HepG2 (cell line): ENCODE measurements around the gene SLC25A19. TPM values are rescaled to one million over a fixed set of nuclear protein-coding genes. Genes with fewer than 3 reads are reported as not detected.

Experiments
- CBFB ChIP-seq: sonication (generic); formaldehyde crosslinking; IDR thresholded peaks from 2 replicates; pipeline ENCODE4 v1.4.0; 2020; ENCODE audit warnings: missing genetic modification reagents
- CCDC6 ChIP-seq: sonication (generic); formaldehyde crosslinking; IDR thresholded peaks from 2 replicates; pipeline ENCODE4 v1.8.1; 2022; ENCODE audit warnings: mild to moderate bottlenecking, missing genetic modification reagents, moderate library complexity
- DRAP1 ChIP-seq: IDR thresholded peaks from 2 replicates; pipeline ENCODE4 v1.6.1; 2016; ENCODE audit warnings: missing genetic modification reagents, missing compliant biosample characterization
- FOXP1 ChIP-seq, 2 experiments: fragments of 450-650 bp in 1 of 2; IDR thresholded peaks; 2 replicates each; pipeline ENCODE4 v1.6.1; 2017 to 2018; ENCODE audit warnings: antibody characterized with exemption in 1 of 2
- HINFP ChIP-seq: sonication (generic); formaldehyde crosslinking; IDR thresholded peaks from 2 replicates; pipeline ENCODE4 v1.4.0; 2020; ENCODE audit warnings: low read depth, mild to moderate bottlenecking, missing genetic modification reagents
- MED1 ChIP-seq: sonication (generic); formaldehyde crosslinking; IDR thresholded peaks from 2 replicates; pipeline ENCODE4 v1.4.0; 2020; ENCODE audit warnings: missing genetic modification reagents
- NCOR1 ChIP-seq: fragments of 200-600 bp; sonication (generic); IDR thresholded peaks from 2 replicates; pipeline ENCODE4 v1.7.0; 2017; ENCODE audit warnings: antibody characterized with exemption, low read length, borderline replicate concordance
- PAXIP1 ChIP-seq: sonication (generic); formaldehyde crosslinking; conservative IDR thresholded peaks from 2 replicates; pipeline ENCODE4 v1.4.0; 2020; ENCODE audit warnings: mild to moderate bottlenecking, missing genetic modification reagents, moderate library complexity
- RAD51 ChIP-seq: fragments of 450-650 bp; IDR thresholded peaks from 2 replicates; pipeline ENCODE4 v1.6.1; 2016; ENCODE audit warnings: borderline replicate concordance
- SAP130 ChIP-seq: IDR thresholded peaks from 2 replicates; pipeline ENCODE4 v1.6.1; 2016; ENCODE audit warnings: low read depth
- ZBTB7A ChIP-seq: sonication (generic); formaldehyde crosslinking; IDR thresholded peaks from 2 replicates; pipeline ENCODE4 v1.8.0; 2022; ENCODE audit warnings: mild to moderate bottlenecking, missing genetic modification reagents
- ZNF33A ChIP-seq: sonication (generic); formaldehyde crosslinking; IDR thresholded peaks from 2 replicates; pipeline ENCODE4 v1.5.1; 2020; ENCODE audit warnings: missing genetic modification reagents, mild to moderate bottlenecking, moderate library complexity, borderline replicate concordance
- ZNF737 ChIP-seq: sonication (generic); formaldehyde crosslinking; IDR thresholded peaks from 2 replicates; pipeline ENCODE4 v1.5.0; 2020; ENCODE audit warnings: missing genetic modification reagents, mild to moderate bottlenecking, borderline replicate concordance
- ZNF891 ChIP-seq: sonication (generic); formaldehyde crosslinking; IDR thresholded peaks from 2 replicates; pipeline ENCODE4 v1.5.0; 2020; ENCODE audit warnings: mild to moderate bottlenecking, missing genetic modification reagents
- ZSCAN22 ChIP-seq: sonication (generic); formaldehyde crosslinking; IDR thresholded peaks from 2 replicates; pipeline ENCODE4 v1.4.0; 2020; ENCODE audit warnings: mild to moderate bottlenecking, missing genetic modification reagents
- ZSCAN30 ChIP-seq: sonication (generic); formaldehyde crosslinking; IDR thresholded peaks from 2 replicates; pipeline ENCODE4 v1.5.0; 2020; ENCODE audit warnings: mild to moderate bottlenecking, missing genetic modification reagents
- polyA plus RNA-seq, 8 experiments: library from polyadenylated mRNA; depleted of rRNA in 3 of 8; stranded (reverse) in 7 of 8; unstranded in 1 of 8; fragments of >200 nt; fragmentation: Illumina TruSeq in 4 of 8; extraction: Trizol in 4 of 8; gene quantifications; 2 replicates each; pipeline versions ENCODE4 v1.2.1 to v1.2.3, GENCODE V29; 2011 to 2016; ENCODE audit warnings: low read depth in 4 of 8, missing spikeins in 1 of 8, mixed read lengths in 1 of 8; ENCODE audit not compliant: insufficient read depth in 1 of 8
- total RNA-seq, 5 experiments: library from RNA; depleted of rRNA; stranded (reverse); fragments of >200 nt; fragmentation: Illumina TruSeq; extraction: Trizol; gene quantifications; 2 replicates each; pipeline ENCODE4 v1.2.3, GENCODE V29; 2016; ENCODE audit warnings: low read depth in 1 of 5
- TF ChIP-seq, protein P1 (sequence below), 2 experiments: sonication (generic) in 1 of 2; formaldehyde crosslinking in 1 of 2; IDR thresholded peaks; 2 replicates each; pipeline versions ENCODE4 v1.5.1 to v1.6.1; 2011 to 2020; ENCODE audit warnings: borderline replicate concordance in 1 of 2, low read depth in 1 of 2, low read length in 1 of 2, mild to moderate bottlenecking in 1 of 2, missing genetic modification reagents in 1 of 2, moderate library complexity in 1 of 2
- TF ChIP-seq, protein P2 (sequence below): sonication (generic); formaldehyde crosslinking; conservative IDR thresholded peaks from 2 replicates; pipeline ENCODE4 v1.8.1; 2023; ENCODE audit warnings: missing genetic modification reagents
- TF ChIP-seq, protein P3 (sequence below): sonication (generic); formaldehyde crosslinking; IDR thresholded peaks from 2 replicates; pipeline ENCODE4 v1.8.1; 2023; ENCODE audit warnings: mild to moderate bottlenecking, inconsistent platforms, moderate library complexity, missing genetic modification reagents, borderline replicate concordance

SLC25A19 gene
- total and polyA plus RNA-seq, 2 of the 13 experiments (the other 11 are each of a cell fraction or from before 2014, with no cell fraction given), result 24.4 to 41.4 TPM

GRCh38 chr17:75313941-75314551 is 24.8 kb upstream of the SLC25A19 start (continued):
- TF ChIP-seq, protein P1, sequence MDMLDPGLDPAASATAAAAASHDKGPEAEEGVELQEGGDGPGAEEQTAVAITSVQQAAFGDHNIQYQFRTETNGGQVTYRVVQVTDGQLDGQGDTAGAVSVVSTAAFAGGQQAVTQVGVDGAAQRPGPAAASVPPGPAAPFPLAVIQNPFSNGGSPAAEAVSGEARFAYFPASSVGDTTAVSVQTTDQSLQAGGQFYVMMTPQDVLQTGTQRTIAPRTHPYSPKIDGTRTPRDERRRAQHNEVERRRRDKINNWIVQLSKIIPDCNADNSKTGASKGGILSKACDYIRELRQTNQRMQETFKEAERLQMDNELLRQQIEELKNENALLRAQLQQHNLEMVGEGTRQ (IDR thresholded peaks at IDR 0.05; ENCODE audit: low read depth, low read length), result no peak
- TF ChIP-seq, protein P1 (CRISPR knock-in tag; IDR thresholded peaks at IDR 0.05; ENCODE audit: borderline replicate concordance), result no peak
- TF ChIP-seq ZNF33A, result no peak
- TF ChIP-seq ZSCAN22, result no peak
- TF ChIP-seq ZNF737, result no peak
- no peak; the same call in 1 of the 2 replicates for TF ChIP-seq PAXIP1 (CRISPR knock-in tag)
- TF ChIP-seq ZSCAN30, result no peak
- TF ChIP-seq, protein P2, sequence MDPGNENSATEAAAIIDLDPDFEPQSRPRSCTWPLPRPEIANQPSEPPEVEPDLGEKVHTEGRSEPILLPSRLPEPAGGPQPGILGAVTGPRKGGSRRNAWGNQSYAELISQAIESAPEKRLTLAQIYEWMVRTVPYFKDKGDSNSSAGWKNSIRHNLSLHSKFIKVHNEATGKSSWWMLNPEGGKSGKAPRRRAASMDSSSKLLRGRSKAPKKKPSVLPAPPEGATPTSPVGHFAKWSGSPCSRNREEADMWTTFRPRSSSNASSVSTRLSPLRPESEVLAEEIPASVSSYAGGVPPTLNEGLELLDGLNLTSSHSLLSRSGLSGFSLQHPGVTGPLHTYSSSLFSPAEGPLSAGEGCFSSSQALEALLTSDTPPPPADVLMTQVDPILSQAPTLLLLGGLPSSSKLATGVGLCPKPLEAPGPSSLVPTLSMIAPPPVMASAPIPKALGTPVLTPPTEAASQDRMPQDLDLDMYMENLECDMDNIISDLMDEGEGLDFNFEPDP (CRISPR knock-in tag), result no peak
- peak; percentile 57; the same call in 1 of the 2 replicates for TF ChIP-seq ZNF891
- TF ChIP-seq CCDC6 (CRISPR knock-in tag), result no peak
- no peak for TF ChIP-seq DRAP1
- no peak for TF ChIP-seq HINFP (CRISPR knock-in tag)
- no peak for TF ChIP-seq ZBTB7A
- peak; percentile 40 for TF ChIP-seq MED1 (CRISPR knock-in tag)
- TF ChIP-seq NCOR1, result no peak
- no peak for TF ChIP-seq FOXP1 (IDR thresholded peaks at IDR 0.05)
- no peak for TF ChIP-seq FOXP1 (CRISPR knock-in tag; IDR thresholded peaks at IDR 0.05)
- TF ChIP-seq RAD51, result no peak
- TF ChIP-seq CBFB (CRISPR knock-in tag), result no peak
- TF ChIP-seq, protein P3, sequence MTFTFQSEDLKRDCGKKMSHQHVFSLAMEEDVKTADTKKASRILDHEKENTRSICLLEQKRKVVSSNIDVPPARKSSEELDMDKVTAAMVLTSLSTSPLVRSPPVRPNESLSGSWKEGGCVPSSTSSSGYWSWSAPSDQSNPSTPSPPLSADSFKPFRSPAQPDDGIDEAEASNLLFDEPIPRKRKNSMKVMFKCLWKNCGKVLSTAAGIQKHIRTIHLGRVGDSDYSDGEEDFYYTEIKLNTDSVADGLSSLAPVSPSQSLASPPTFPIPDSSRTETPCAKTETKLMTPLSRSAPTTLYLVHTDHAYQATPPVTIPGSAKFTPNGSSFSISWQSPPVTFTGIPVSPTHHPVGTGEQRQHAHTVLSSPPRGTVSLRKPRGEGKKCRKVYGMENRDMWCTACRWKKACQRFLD, result no peak
- peak; percentile 57 for TF ChIP-seq SAP130 (CRISPR knock-in tag)
